HCT116 (cell line): ENCODE measurements around the gene AMZ1. TPM values are rescaled to one million over a fixed set of nuclear protein-coding genes. Genes with fewer than 3 reads are reported as not detected.

Experiments
- ATAC-seq: fragments of 200-7000 bp; cut with Tn5 transposase; 2 replicates; pipeline ENCODE4 v1.9.1; 2020; ENCODE audit warnings: mild to moderate bottlenecking, moderate library complexity
- BruUV-seq: library from RNA; stranded (reverse); fragments of 400-500 nt; replicated peaks from 2 replicates; lab custom pipeline; 2021; lab: Mats Ljungman, UMichigan
- CTCF ChIA-PET: fragments of 300-600 bp; sonication (Branson Sonifier 250); formaldehyde crosslinking; loops from one replicate; lab custom pipeline; 2021; ENCODE audit warnings: antibody characterized with exemption; lab: Charles Lee
- POLR2A ChIA-PET: fragments of 300-600, 350-600 bp; sonication (Branson Sonifier 250); formaldehyde crosslinking; loops from one replicate; lab custom pipeline; 2021; ENCODE audit warnings: antibody characterized with exemption; lab: Charles Lee
- RAD21 ChIA-PET, 2 experiments: fragments of 300-600 bp; sonication (Branson Sonifier 250); formaldehyde crosslinking; loops; one replicate each; lab custom pipeline; 2023; ENCODE audit warnings: low total read pairs in 2 of 2; ENCODE audit not compliant: uncharacterized antibody in 2 of 2, unreplicated experiment in 2 of 2, low non-redundant PET in 1 of 2; lab: Charles Lee
- DNase-seq: peaks from one replicate; pipeline ENCODE4 v3.0.0-alpha.2; 2010; ENCODE audit warnings: low read depth, low spot score
- H2AFZ ChIP-seq: fragments of 200-600 bp; shearing (Covaris generic), sonication (generic); 2 replicates; pipeline ENCODE4 v1.6.1; 2017; ENCODE audit warnings: low read depth, mixed run types, mixed read lengths, antibody characterized with exemption, low read length; ENCODE audit not compliant: poor library complexity, severe bottlenecking
- H3K27ac ChIP-seq: 2 replicates; pipeline ENCODE4 v1.5.1; 2012; ENCODE audit warnings: low read depth, low read length
- H3K27me3 ChIP-seq: fragments of 200-600 bp; sonication (generic); 2 replicates; pipeline ENCODE4 v1.6.1; 2016; ENCODE audit warnings: mixed run types, low read length, mixed read lengths; ENCODE audit not compliant: insufficient read depth
- H3K36me3 ChIP-seq, 2 experiments: fragments of 200-500 bp in 1 of 2; fragments of 200-600 bp in 1 of 2; sonication (Bioruptor generic) in 1 of 2; sonication (generic) in 1 of 2; 2 replicates each; pipeline versions ENCODE4 v1.5.1 to v1.6.1; 2014 to 2016; ENCODE audit warnings: low read length in 2 of 2, inconsistent platforms in 1 of 2, mixed read lengths in 1 of 2, mixed run types in 1 of 2; ENCODE audit not compliant: insufficient read depth in 2 of 2, control insufficient read depth in 1 of 2
- H3K4me1 ChIP-seq, 2 experiments: fragments of 200-600 bp in 1 of 2; sonication (generic) in 1 of 2; 2 replicates each; pipeline versions ENCODE4 v1.5.1 to v1.6.1; 2012 to 2017; ENCODE audit warnings: low read length in 2 of 2, inconsistent platforms in 1 of 2, mild to moderate bottlenecking in 1 of 2, mixed read lengths in 1 of 2, mixed run types in 1 of 2, moderate library complexity in 1 of 2; ENCODE audit not compliant: insufficient read depth in 2 of 2, control insufficient read depth in 1 of 2
- H3K4me2 ChIP-seq: fragments of 200-600 bp; sonication (generic); 2 replicates; pipeline ENCODE4 v1.6.1; 2017; ENCODE audit warnings: mixed run types, low read length, mixed read lengths
- H3K4me3 ChIP-seq, 2 experiments: fragments of 200-600 bp in 1 of 2; sonication (generic) in 1 of 2; replicated peaks in 1 of 2; 2 replicates each; pipeline ENCODE4 v1.5.1; 2011 to 2016; ENCODE audit warnings: low read length in 2 of 2, control low read depth in 1 of 2, low read depth in 1 of 2, mild to moderate bottlenecking in 1 of 2, mixed read lengths in 1 of 2, mixed run types in 1 of 2
- H3K79me2 ChIP-seq: fragments of 200-600 bp; sonication (generic); 2 replicates; pipeline ENCODE4 v1.6.1; 2017; ENCODE audit warnings: mild to moderate bottlenecking, mixed run types, low read length, moderate library complexity, mixed read lengths; ENCODE audit not compliant: insufficient read depth
- H3K9ac ChIP-seq: fragments of 200-600 bp; sonication (generic); 2 replicates; pipeline ENCODE4 v1.6.1; 2016; ENCODE audit warnings: low read length, mixed read lengths
- H3K9me2 ChIP-seq: fragments of 200-600 bp; sonication (generic), shearing (Covaris generic); 2 replicates; pipeline ENCODE4 v1.6.1; 2017; ENCODE audit warnings: mixed run types, mild to moderate bottlenecking, moderate library complexity; ENCODE audit not compliant: insufficient read depth
- H3K9me3 ChIP-seq, 2 experiments: fragments of 200-500 bp in 1 of 2; fragments of 200-600 bp in 1 of 2; sonication (Bioruptor generic) in 1 of 2; sonication (generic) in 1 of 2; 2 replicates each; pipeline ENCODE4 v1.6.1; 2014 to 2017; ENCODE audit warnings: low read length in 2 of 2, mixed read lengths in 2 of 2, inconsistent platforms in 1 of 2, low read depth in 1 of 2, mild to moderate bottlenecking in 1 of 2, mixed run types in 1 of 2, moderate library complexity in 1 of 2; ENCODE audit not compliant: control insufficient read depth in 1 of 2, insufficient read depth in 1 of 2
- H4K20me1 ChIP-seq: fragments of 200-600 bp; sonication (generic), shearing (Covaris generic); 2 replicates; pipeline ENCODE4 v1.6.1; 2017; ENCODE audit warnings: mixed run types, mild to moderate bottlenecking, moderate library complexity; ENCODE audit not compliant: insufficient read depth
- CBX3 ChIP-seq: IDR thresholded peaks from 2 replicates; pipeline ENCODE4 v1.6.1; 2012; ENCODE audit warnings: low read depth
- CEBPB ChIP-seq: IDR thresholded peaks from 2 replicates; pipeline ENCODE4 v1.6.1; 2012; ENCODE audit warnings: low read depth
- CTCF ChIP-seq, 3 experiments: fragments of 200-600 bp in 1 of 3; sonication (generic) in 1 of 3; IDR thresholded peaks in 2 of 3; conservative IDR thresholded peaks in 1 of 3; 2 replicates each; pipeline ENCODE4 v1.5.1; 2012 to 2017; ENCODE audit warnings: low read depth in 2 of 3, low read length in 2 of 3, antibody characterized with exemption in 1 of 3, borderline replicate concordance in 1 of 3, control low read depth in 1 of 3, mild to moderate bottlenecking in 1 of 3, mixed read lengths in 1 of 3, mixed run types in 1 of 3, moderate library complexity in 1 of 3; ENCODE audit not compliant: insufficient read depth in 1 of 3
- EZH2 ChIP-seq: fragments of 200-600 bp; sonication (generic); IDR thresholded peaks from 2 replicates; pipeline ENCODE4 v1.6.1; 2017; ENCODE audit warnings: antibody characterized with exemption, mixed run types
- EZH2phosphoT487 ChIP-seq: fragments of 200-600 bp; IDR thresholded peaks from 2 replicates; pipeline ENCODE4 v1.6.1; 2018; ENCODE audit warnings: antibody characterized with exemption, borderline replicate concordance
- FOSL1 ChIP-seq: IDR thresholded peaks from 2 replicates; pipeline ENCODE4 v1.6.1; 2012; ENCODE audit warnings: low read depth
- JUND ChIP-seq: IDR thresholded peaks from 2 replicates; pipeline ENCODE4 v1.6.1; 2012
- MAX ChIP-seq: IDR thresholded peaks from 2 replicates; pipeline ENCODE4 v1.6.1; 2012
- POLR2A ChIP-seq: IDR thresholded peaks from 2 replicates; pipeline ENCODE4 v1.7.0; 2011; ENCODE audit warnings: borderline replicate concordance; ENCODE audit not compliant: insufficient read depth, insufficient read length; ENCODE audit errors: extremely low read depth
- POLR2AphosphoS5 ChIP-seq: IDR thresholded peaks from 2 replicates; pipeline ENCODE4 v1.6.1; 2011; ENCODE audit warnings: mild to moderate bottlenecking, low read depth, low read length, moderate library complexity
- REST ChIP-seq: IDR thresholded peaks from 2 replicates; pipeline ENCODE4 v1.6.1; 2012; ENCODE audit warnings: low read depth
- SIN3A ChIP-seq: IDR thresholded peaks from 2 replicates; pipeline ENCODE4 v1.6.1; 2012; ENCODE audit warnings: low read depth
- SP1 ChIP-seq: IDR thresholded peaks from 2 replicates; pipeline ENCODE4 v1.6.1; 2012; ENCODE audit warnings: low read depth
- SRF ChIP-seq: IDR thresholded peaks from 2 replicates; pipeline ENCODE4 v1.6.1; 2012; ENCODE audit warnings: low read depth
- TCF7L2 ChIP-seq: IDR thresholded peaks from 2 replicates; pipeline ENCODE4 v1.7.0; 2011; ENCODE audit warnings: borderline replicate concordance, inconsistent platforms; ENCODE audit not compliant: insufficient read depth, insufficient read length; ENCODE audit errors: extremely low read depth
- YY1 ChIP-seq: IDR thresholded peaks from 2 replicates; pipeline ENCODE4 v1.6.1; 2011; ENCODE audit warnings: low read length, low read depth, moderate library complexity, mild to moderate bottlenecking; ENCODE audit not compliant: insufficient replicate concordance; ENCODE audit errors: extremely low read depth
- ZBTB33 ChIP-seq: IDR thresholded peaks from 2 replicates; pipeline ENCODE4 v1.6.1; 2011; ENCODE audit warnings: mild to moderate bottlenecking, low read length, moderate library complexity; ENCODE audit not compliant: insufficient replicate concordance; ENCODE audit errors: extremely low read depth
- ZFX ChIP-seq: fragments of 450-650 bp; IDR thresholded peaks from 2 replicates; pipeline ENCODE4 v1.6.1; 2017
- intact Hi-C: fragments of 100-400 bp; cut with micrococcal nuclease; formaldehyde crosslinking; loops from 2 replicates; pipeline ENCODE4 v1.10.0; 2022
- total RNA-seq: library from RNA; stranded (reverse); gene quantifications from one replicate; pipeline ENCODE4 v1.2.1, GENCODE V29; 2021; ENCODE audit not compliant: unreplicated experiment

Gene AMZ1
- total RNA-seq, 1 experiment from 2014 or later, result not detected

- no peak overlapping the region for H3K4me2 ChIP-seq
- no peaks in the 10 kb centered on the region for H3K27me3 ChIP-seq
- ATAC-seq (no peak), DNase-seq (no peak)
- no peaks in the 10 kb centered on the region for H3K9me3 ChIP-seq
- ChIA-PET RAD21 (no interaction called here), POLR2A (no interaction called here), CTCF (interaction anchor here (1.0 to 1.2 kb wide), 2 partner anchors 10 to 144 kb away, joined by 3 to 5 read pairs; no protein-coding TSS in a partner anchor)
- no TSS peak for BruUV-seq
- no peaks in the 10 kb centered on the region for H3K79me2 ChIP-seq
- H3K9ac ChIP-seq, result no peak overlapping the region
- H3K4me3 ChIP-seq, result no peak overlapping the region
- H3K36me3 ChIP-seq, result no peaks in the 10 kb centered on the region
- no peaks in the 10 kb centered on the region for H4K20me1 ChIP-seq
- no peak overlapping the region for H2AFZ ChIP-seq
- peaks cover 11 to 14% of the 10 kb centered on the region in 2 experiments for H3K4me1 ChIP-seq
- no peak overlapping the region for H3K27ac ChIP-seq
- no peak for TF ChIP-seq FOSL1
- TF ChIP-seq SP1, result no peak
- no peak for TF ChIP-seq CEBPB
- TF ChIP-seq ZFX, result no peak
- no peak for TF ChIP-seq CTCF (IDR thresholded peaks at IDR 0.05 in 2 of 3, conservative IDR thresholded peaks at IDR 0.05 in 1 of 3; ENCODE audit: borderline replicate concordance in 1 of 3, insufficient read depth in 1 of 3, low read depth in 2 of 3, low read length in 2 of 3)
- TF ChIP-seq ZBTB33, result no peak
- no peak for TF ChIP-seq EZH2
- no peak for TF ChIP-seq MAX
- TF ChIP-seq POLR2AphosphoS5, result no peak
- TF ChIP-seq SRF, result no peak
- no peak for TF ChIP-seq POLR2A
- no peak for TF ChIP-seq SIN3A
- no peak for TF ChIP-seq REST
- no peak for TF ChIP-seq YY1
- TF ChIP-seq TCF7L2, result no peak
- no peak for TF ChIP-seq JUND
- TF ChIP-seq CBX3, result no peak
- TF ChIP-seq EZH2phosphoT487, result no peak
- no peaks in the 10 kb centered on the region for H3K9me2 ChIP-seq
- intact Hi-C loops, result loop anchor here (5.0 kb wide), 1 partner anchor 102 kb away; no protein-coding TSS in a partner anchor
Observed at GRCh38 chr7:2720024-2720423, 32.0 kb downstream of the AMZ1 start.
